A549 (cell line): ENCODE data around the gene PRKCE.

Experiments
- BHLHE40 ChIP-seq: IDR thresholded peaks from 2 replicates; pipeline ENCODE4 v1.6.1; 2012; ENCODE audit warnings: low read depth, low read length, inconsistent platforms
- CTCF ChIP-seq: fragments of >200 bp; sonication (Bioruptor Twin); formaldehyde crosslinking; IDR thresholded peaks from 3 replicates; pipeline ENCODE4 v1.5.1; 2016
- FOSL2 ChIP-seq, 2 experiments: fragments of 450-650 bp in 1 of 2; fragments of >200 bp in 1 of 2; sonication (Bioruptor Twin) in 1 of 2; formaldehyde crosslinking; IDR thresholded peaks; 2 replicates each; pipeline versions ENCODE4 v1.5.0 to v1.6.1; 2016 to 2020; ENCODE audit warnings: mild to moderate bottlenecking in 1 of 2, moderate library complexity in 1 of 2
- SMC3 ChIP-seq: fragments of >200 bp; sonication (Bioruptor Twin); formaldehyde crosslinking; IDR thresholded peaks from 3 replicates; pipeline ENCODE4 v1.6.1; 2018; ENCODE audit warnings: inconsistent platforms

DNA sequence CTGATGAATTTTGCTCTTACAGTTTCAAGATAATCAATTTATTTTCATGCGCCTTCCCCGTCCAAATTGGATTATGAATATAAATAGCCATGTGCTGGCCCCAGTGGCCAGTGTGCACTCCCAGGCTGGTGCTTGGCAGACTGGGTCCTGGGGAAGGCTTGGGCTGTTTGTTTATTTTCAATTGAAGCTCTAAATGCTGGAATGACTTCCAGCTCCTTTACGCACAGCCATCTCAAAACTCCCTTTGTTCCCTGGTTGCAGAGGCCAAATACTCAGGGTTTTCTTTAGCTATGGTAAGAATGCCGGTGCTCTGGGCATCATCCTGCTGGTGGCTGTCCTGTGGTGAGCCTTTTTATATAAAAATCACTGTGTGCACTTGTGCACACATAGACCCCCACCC lies 131.5 kb downstream of the PRKCE start:
- TF ChIP-seq CTCF (no peak), BHLHE40 (no peak), SMC3 (no peak), FOSL2 (IDR thresholded peaks at IDR 0.05) (no peak), FOSL2 (CRISPR knock-in tag; IDR thresholded peaks at IDR 0.05) (no peak)
